Measurements from ENCODE around the gene SCN10A.

SCN10A gene

DNA sequence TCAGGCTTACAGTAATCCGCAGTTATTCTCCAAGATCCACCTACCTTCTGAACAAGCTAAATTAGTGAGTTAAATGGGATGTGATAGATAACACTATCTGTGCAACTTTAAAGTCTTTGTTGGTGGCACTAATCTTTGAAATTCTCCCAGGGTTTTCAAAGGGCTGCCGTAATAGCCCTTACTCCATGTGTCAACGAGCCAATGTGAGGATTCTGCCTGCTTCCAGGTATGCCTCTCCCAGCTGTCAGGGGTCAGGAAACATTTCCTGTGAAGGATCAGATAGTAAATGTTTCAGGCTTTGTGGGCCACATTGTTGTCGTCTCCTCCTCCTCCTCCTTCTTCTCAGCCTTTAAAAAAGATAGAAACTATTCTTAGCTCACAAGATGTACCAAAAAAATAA lies 146.3 kb downstream of the SCN10A start:
- H3K9me3 ChIP-seq, result no peaks in the 10 kb centered on the region

GRCh38 chr3:38662544-38662943 lies 153.5 kb downstream of the SCN10A start:
- H3K9me3 ChIP-seq, result peaks cover 6% of the 10 kb centered on the region
- no peak for TF ChIP-seq CTCF (IDR thresholded peaks at IDR 0.05)
- no peaks in the 10 kb centered on the region for H3K4me1 ChIP-seq (ENCODE audit: control insufficient read depth in 1 of 2, insufficient read depth in 1 of 2, low read depth in 1 of 2, low read length in 1 of 2)
- H3K27ac ChIP-seq, result no peak overlapping the region
- no peaks in the 10 kb centered on the region for H3K36me3 ChIP-seq
- no peak overlapping the region for H3K4me3 ChIP-seq (ENCODE audit: low read depth in 1 of 2, low read length in 1 of 2)
- H3K27me3 ChIP-seq, result peaks cover 26% of the 10 kb centered on the region

More for the DNA sequence above, 146.3 kb downstream of the SCN10A start:
- H3K36me3 ChIP-seq, result no peaks in the 10 kb centered on the region
- peaks cover 18% of the 10 kb centered on the region for H3K27me3 ChIP-seq
- no peak for TF ChIP-seq CTCF (IDR thresholded peaks at IDR 0.05)
- no peak overlapping the region for H3K4me3 ChIP-seq (ENCODE audit: low read depth in 1 of 2, low read length in 1 of 2)
- no peaks in the 10 kb centered on the region for H3K4me1 ChIP-seq (ENCODE audit: control insufficient read depth in 1 of 2, insufficient read depth in 1 of 2, low read depth in 1 of 2, low read length in 1 of 2)
- H3K27ac ChIP-seq, result no peak overlapping the region

DNA sequence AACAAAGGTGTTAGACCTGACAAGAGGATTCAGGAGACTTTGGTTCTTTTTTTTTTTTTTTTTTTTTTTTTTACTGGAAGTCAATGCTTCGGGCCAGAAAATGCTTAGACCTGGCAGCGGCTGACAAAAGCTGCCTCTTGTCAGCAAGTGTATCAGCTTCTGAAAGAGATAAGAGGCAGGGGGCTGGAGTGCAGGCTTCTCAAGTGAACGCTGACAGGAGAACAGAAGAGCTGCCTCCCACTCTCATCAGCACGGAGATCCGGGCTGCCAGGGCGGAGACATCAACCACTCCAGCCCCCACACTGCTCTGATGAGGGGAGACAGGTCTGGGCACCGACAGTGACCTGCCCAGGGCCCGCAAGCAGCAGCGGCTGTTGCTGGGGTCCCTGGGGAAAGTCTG lies 157.2 kb downstream of the SCN10A start:
- H3K27me3 ChIP-seq, result peaks cover 21% of the 10 kb centered on the region
- H3K36me3 ChIP-seq, result no peaks in the 10 kb centered on the region
- no peak overlapping the region for H3K27ac ChIP-seq
- no peak for TF ChIP-seq CTCF (IDR thresholded peaks at IDR 0.05)
- H3K9me3 ChIP-seq, result peaks cover 6% of the 10 kb centered on the region
- H3K4me1 ChIP-seq (ENCODE audit: control insufficient read depth in 1 of 2, insufficient read depth in 1 of 2, low read depth in 1 of 2, low read length in 1 of 2), result peaks cover 20 to 30% of the 10 kb centered on the region in 2 experiments
- no peak overlapping the region for H3K4me3 ChIP-seq (ENCODE audit: low read depth in 1 of 2, low read length in 1 of 2)

- H3K4me1 ChIP-seq (ENCODE audit: control insufficient read depth in 1 of 2, insufficient read depth in 1 of 2, low read depth in 1 of 2, low read length in 1 of 2), result peaks cover 23 to 35% of the 10 kb centered on the region in 2 experiments
- no peak overlapping the region for H3K27ac ChIP-seq
- no peak for TF ChIP-seq CTCF (IDR thresholded peaks at IDR 0.05)
These were observed 158.6 kb downstream of the SCN10A start for GRCh38 chr3:38657369-38657768.

DNA sequence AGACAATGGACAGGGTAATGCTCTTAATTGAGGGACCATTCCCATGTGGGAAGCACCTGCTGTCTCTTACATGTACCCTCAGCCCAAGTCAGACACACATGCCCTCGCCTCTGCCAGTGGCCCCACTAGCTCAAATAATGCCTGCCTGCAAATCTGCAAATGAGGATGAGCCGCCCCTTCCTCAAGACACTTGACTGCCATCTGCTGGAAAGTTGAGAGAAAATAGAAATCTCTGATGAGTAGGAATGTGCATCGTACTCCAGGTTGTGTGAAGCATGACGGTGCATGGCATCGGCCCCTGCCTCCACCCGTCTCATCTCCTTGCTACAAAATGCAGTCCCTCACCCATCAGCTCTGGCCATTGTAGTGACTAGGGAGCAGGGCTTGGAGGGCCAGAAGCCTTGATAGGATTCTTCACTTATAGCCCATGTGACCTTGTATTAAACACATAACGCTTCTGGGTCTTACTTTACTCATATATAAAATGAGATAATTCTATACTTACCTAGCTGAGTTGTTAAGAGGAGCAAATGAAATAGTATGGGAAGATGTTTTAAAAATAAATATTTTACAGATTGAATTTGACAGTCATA lies 160.2 kb downstream of the SCN10A start:
- Histone ChIP-seq H3K36me3 (no peaks in the 10 kb centered on the region), H3K27me3 (peaks cover 26% of the 10 kb centered on the region), H3K4me3 (ENCODE audit: low read depth in 1 of 2, low read length in 1 of 2) (no peak overlapping the region), H3K9me3 (no peaks in the 10 kb centered on the region), H3K27ac (no peak overlapping the region), H3K4me1 (ENCODE audit: control insufficient read depth in 1 of 2, insufficient read depth in 1 of 2, low read depth in 1 of 2, low read length in 1 of 2) (peaks cover 29 to 44% of the 10 kb centered on the region in 2 experiments)
- no peak for TF ChIP-seq CTCF (IDR thresholded peaks at IDR 0.05)

More at GRCh38 chr3:38657369-38657768, 158.6 kb downstream of the SCN10A start:
- H3K27me3 ChIP-seq, result peaks cover 21% of the 10 kb centered on the region
- H3K4me3 ChIP-seq (ENCODE audit: low read depth in 1 of 2, low read length in 1 of 2), result no peak overlapping the region
- no peaks in the 10 kb centered on the region for H3K36me3 ChIP-seq
- peaks cover 6% of the 10 kb centered on the region for H3K9me3 ChIP-seq
